Globus pallidus (tissue), 1 donor: ENCODE results near the gene WNT16.
"Not testable (repeated sequence)": the region's sequence is repeated elsewhere in the genome, so short reads cannot be mapped to it uniquely, and the experiment has no call there.

Experiments used
- DNase-seq: peaks from one replicate; pipeline ENCODE4 v3.0.0-alpha.2; 2015; ENCODE audit warnings: low spot score

The WNT16 gene, protein sequence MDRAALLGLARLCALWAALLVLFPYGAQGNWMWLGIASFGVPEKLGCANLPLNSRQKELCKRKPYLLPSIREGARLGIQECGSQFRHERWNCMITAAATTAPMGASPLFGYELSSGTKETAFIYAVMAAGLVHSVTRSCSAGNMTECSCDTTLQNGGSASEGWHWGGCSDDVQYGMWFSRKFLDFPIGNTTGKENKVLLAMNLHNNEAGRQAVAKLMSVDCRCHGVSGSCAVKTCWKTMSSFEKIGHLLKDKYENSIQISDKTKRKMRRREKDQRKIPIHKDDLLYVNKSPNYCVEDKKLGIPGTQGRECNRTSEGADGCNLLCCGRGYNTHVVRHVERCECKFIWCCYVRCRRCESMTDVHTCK

DNA sequence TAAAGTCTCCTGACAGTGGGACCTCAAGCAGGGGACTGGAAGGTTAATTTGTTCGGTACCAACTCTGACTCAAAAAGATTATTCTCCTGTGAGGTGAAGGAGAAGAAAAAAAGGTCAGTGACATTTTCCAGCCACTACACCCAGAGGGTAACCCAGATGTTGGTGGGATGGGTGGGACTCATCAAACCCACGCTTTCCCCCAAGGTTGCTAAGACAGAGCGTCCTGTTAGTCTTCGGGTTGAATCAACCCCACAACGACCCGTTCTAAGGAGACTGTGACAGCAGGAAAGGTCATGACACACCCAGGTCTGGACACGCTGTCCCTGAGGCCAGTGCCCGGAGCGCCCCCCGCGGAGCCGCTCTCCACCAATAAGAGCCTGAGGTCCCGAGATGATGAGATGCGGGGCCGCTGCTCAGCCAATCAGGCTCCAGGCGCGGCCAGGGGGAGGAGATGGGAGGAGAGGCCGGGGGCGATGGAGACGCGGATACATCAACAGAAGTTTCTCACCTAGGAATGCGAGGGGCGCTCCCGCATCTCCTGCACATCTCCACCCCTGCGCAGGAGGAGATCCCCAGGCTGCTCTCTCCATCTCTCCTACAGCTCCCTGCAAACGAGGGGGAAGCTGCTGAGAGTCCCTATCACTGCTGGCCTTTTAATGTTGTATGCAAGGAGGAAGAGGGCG, at the start of gene WNT16:
TSS of gene WNT16 (plus strand) at position 493 of the 683 bp plus-strand sequence. CDS start 293 bp downstream, outside the sequence.
- DNase-seq: no peak

DNA sequence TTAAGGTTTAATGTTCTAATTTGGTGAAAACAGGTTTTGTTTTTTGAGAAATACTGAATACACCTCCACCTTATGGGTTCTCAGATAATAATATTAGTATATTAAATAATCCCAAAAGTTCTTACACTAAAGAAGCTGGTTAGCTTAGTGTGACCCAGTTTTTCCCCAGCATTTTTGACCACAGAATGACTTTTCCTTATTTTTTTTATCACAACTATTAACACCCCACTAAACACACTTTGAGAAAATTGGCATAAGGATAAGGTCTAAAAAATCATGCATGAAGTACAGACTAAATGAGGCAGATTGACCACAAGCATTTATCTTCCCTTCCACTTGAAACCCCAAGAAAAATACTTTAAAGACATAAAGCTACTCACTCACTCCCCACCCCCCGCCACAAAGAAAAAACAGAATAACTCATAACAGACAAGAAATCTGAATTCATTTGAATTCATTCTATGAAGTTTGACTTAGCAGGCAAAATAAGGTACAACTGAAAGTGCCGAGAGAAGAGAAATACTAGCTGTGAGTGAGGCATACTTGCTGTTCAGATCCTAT, 49.7 kb upstream of the WNT16 start:
- DNase-seq: no peak

DNA sequence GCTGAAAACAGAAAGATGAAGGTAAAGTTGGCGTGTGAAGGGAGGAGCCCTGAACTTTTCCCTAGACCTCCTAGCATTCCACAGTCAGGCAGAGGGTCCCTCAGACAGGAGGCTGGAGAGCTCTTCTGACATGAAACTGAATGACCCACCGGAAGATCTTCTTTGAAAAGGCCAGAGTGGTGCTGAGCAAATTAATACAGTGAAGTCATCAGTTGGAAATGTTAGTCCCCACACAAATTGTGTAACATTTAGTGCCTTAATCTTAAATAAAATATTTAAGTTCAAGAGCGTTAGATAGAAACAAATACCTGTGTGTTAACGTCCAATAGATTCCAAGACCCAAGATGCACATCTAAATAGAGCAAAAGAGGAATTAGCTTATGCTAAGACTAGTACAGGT, 49.0 kb upstream of the WNT16 start:
- no peak for DNase-seq

DNA sequence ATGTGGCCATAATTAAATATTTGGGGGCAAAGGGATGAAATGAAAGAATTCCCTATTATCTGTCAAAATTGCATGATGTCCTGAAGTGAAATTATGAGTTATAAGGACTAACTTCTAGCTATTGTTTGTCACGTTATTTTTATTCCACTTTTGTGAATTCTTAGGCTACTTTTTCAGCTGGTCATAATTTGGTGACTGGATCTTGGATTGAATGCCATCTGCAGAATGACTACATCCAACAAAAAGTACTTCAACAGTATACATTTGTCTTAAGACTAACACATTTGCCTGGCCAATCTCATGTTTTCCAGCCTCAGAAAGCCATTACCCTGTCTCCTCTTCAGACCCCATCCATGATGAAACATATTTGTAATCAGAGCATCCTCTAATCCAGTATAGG, 48.1 kb upstream of the WNT16 start:
- no peak for DNase-seq

DNA sequence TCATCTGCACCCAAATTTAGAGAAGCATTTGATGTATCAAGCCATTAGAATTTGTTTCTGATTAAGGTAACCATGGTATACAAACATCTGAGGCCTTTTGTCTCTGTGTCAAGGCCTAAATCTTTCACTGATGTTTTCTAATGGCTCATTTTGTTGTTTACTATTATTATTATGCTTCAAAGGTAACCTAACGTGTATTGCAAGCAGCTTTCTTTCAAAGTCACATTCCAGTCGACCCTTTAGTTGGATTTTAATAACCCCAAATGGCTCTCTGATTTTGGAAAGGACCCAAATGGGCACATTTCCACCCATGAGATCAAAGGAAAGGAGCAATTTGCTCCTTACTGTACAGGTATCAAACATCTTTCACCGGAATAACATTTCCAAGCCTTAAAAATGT, 46.7 kb upstream of the WNT16 start:
- DNase-seq: no peak

DNA sequence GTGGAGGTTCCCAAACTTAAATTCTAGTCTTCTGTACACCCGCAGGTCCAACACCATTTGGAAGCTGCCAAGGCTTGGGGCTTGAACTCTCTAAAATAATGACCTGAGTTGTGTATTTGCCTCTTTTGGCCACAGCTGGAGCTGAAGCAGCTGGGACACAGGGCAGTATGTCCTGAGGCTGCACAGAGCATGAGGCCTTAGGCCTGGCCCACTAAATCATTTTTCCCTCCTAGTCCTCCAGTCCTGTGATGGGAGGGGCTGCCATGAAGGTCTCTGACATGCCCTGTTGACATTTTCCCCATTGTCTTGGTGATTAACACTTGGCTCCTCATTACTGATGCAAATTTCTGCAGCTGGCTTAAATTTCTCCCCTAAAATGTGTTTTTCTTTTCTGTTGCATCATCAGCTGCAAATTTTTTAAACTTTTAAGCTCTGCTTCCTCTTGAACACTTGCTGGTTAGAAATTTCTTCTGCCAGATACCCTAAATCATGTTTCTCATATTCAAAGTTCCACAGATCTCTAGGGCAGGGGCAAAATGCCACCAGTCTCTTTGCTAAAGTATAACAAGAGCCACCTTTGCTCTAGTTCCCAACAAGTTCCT, 43.6 kb upstream of the WNT16 start:
- no peak for DNase-seq

DNA sequence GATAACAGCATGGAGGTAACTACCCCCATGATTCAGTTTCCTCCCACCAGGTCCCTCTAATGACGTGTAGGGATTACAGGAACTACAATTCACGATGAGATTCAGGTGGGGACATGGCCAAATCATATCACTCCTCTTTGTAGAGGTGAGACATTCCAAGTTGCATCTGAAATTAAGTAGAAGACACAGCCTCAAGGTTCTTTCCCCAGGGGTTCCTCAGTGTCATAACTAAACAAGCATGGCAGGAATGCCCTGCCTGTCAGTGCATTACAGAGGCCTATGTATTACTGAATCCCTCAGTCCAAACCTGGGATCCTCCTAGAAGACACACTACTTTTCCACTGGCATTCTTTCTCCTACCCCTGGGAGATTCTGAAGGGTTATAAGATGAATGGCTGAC, 42.6 kb upstream of the WNT16 start:
- no peak for DNase-seq

DNA sequence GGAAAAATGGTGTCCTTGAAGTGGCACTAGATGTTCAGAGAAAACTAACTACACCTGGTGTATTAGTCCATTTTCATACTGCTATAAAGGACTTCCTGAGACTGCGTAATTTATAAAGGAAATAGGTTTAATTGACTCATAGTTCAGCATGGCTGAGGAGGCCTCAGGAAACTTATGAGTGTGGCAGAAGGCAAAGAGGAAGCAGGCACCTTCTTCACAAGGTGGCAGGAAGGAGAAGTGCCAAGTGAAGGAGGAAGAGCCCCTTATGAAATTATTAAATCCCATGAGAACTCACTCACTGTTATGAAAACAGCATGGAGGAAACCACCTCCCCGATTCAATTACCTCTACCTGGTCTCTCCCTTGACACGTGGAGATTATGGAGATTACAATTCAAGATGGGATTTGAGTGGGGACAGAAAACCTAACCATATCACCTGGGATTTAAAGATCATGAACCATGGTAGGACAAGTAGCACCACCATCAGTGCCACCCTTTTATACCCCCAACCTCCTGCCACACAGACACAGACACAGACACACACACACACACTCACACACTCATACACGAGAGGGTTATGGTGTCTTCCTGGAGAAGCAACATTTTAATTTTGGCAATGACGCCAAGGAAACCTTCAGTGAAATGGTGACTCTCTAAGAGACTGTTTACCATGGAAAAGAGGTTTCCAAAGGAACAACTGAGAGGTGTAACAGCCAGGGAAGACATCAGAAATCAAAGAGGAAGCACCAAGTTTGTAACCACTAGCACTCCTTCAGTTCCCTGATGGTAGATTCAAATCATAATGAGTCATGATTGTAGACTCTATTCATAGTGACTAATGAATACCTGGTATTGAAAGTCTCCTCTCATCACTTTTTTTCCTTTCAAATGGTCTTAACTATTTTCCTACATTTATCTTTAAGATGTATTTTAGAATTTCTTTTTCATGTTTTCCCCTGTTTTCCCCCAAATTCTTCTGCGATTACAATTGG, 41.8 kb upstream of the WNT16 start:
- DNase-seq: no peak

DNA sequence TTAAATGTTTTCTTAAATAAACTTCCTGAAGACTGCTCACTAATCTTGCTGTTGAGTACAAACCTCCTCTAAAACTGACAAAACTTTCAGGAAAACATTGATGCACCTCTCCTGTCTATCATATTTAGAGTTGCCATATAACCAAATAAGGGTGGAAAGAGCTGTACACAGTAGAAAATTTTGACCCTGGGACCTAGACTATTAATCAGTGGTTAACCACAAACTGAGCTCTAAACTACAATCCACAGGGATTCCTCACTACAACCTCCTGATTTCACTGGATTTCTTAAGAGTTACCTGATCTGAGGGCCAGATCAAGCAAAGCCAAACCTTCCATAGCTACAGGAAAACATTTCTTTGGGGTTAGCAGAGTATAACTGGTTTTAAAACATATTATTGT, 39.9 kb upstream of the WNT16 start:
- no peak for DNase-seq

DNA sequence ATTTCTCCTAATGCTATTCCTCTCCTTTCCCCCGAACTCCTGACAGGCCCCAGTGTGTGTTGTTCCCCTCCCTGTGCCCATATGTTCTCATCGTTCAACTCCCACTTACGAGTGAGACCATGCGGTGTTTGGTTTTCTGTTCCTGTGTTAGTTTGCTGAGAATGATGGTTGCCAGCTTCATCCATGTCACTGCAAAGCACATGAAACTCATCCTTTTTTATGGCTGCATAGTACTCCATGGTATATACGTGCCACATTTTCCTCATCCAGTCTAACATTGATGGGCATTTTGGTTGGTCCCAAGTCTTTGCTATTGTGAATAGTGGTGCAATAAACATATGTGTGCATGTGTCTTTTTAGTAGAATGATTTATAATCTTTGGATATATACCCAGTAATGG, 38.9 kb upstream of the WNT16 start:
- not testable (repeated sequence) for DNase-seq

DNA sequence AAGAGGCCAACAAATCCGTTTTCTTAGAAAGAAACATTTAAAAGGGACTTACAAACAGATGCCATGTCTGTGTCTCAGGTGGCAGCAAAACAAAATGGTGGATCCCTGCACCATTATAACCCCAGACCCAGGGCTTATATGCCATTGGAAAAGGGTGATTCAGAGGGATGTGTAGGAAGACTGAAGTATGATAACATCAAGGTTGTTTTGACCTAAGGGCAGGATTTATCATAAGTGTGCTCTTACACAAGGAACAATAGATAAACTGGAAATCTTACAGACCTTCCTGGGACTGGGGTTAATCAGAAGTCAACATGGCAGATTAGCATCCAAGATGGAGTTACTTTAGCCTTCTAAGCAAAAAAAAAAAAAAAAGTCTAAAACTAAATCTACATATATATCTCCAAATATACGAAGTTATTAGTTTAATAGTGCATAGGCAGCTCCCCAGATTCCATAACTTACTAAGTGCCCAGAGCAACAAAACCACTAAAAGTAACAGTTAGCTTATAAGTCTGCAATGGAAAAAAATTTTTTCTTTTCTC, 34.3 kb upstream of the WNT16 start:
- no peak for DNase-seq

DNA sequence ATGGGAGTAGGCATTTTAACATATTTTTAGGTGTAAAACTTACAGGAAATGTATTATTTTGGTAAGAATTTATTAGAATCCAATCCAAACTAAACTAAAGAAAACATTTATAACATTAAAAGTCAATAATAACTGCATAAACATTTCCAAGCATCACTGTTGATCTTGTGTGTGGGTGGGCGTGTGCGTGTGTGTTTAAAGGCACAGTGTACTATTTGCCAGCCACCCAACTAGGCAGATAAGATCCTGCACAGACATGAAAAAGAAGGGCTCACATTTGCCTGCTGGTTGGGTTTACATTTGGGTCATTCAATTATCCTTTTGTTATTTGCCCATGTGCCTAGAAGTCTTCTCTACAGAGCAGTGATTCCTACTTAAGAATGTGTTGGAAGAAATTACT, 31.0 kb upstream of the WNT16 start:
- DNase-seq: no peak

DNA sequence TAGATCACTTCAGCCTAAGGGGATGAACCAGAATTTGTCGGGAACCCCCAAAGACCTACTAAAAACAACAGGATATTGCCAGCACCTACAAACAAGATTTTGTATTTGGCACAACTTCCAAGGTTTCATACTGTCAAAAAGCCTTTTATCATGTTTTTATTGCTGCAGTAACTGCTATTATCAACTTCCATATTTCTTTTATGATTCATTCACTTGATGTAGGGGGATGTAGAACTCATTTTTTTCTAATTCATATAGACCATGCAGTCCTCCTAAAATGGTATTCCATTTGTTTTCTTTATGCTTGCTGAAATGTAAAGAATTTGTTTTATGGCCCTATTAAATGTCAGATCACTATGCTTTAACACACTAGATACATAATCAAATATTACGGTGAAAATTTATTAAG, 30.0 kb upstream of the WNT16 start:
- no peak for DNase-seq

DNA sequence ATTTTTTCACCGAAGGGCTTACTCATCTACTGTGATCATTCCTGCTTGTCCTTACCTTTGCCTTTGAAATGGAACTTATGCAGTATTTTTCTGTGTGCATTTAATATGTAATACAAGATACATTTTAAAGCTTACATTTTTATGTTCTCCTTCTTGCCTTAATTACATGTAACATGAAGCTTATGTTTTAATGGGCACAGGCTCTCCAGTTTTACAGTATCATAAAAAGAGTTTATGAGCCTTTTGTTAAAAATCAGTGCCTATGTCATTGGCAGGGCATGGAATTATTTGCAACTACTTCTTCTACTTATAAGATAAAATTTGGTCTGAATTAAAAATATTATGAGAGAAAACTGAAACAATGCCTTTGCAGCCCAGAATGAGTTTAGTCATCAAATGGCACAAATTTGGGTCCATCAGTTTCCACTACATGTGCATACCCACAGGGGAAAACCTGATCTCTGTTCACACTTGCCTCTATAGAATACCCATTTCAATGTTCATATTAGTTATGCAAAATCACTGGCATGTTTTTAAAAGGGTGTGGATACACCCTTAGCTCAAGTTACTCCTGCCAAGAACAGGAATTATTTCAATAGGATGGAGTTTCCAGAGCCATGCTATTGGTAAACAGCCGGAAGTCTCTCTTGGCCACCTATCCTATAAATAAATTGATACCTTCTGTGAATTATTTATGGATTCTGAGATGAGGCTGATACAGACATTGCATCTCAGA, 27.9 kb upstream of the WNT16 start:
- DNase-seq: no peak

DNA sequence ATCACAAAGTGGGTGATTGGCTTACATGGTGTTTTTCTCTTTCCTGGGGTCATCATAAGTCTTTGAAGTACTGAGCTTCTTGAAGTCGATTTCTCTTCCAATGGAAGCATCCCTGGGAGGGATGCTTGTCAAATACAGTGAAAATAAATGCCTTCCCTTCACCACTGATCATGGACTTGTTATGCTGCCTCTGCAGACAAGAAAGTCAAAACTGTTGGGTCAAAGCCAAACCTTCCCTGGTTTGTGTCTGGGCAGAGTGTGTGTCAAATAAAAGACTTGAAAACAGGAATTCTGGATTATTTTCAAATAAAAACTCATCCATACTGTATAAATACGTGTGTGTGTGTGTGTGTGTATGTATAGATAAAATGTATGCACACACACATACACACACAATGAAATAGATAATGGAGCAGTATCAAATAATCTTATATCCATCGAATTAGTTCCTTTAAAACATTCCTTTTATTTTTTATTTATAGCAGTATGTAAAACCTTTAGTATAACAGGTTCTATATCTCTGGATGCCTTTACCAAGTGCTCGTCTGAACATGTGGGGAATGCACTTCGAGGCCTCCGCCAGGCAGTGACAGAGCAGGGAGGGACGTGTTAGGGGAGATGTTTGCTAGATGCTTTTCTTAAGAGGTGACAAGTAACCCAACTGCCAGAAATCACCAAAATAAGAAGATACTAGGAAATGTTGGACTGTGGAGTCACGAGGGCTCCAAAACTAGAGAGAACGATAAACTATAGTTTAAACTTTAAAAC, 27.2 kb upstream of the WNT16 start:
- DNase-seq: no peak

DNA sequence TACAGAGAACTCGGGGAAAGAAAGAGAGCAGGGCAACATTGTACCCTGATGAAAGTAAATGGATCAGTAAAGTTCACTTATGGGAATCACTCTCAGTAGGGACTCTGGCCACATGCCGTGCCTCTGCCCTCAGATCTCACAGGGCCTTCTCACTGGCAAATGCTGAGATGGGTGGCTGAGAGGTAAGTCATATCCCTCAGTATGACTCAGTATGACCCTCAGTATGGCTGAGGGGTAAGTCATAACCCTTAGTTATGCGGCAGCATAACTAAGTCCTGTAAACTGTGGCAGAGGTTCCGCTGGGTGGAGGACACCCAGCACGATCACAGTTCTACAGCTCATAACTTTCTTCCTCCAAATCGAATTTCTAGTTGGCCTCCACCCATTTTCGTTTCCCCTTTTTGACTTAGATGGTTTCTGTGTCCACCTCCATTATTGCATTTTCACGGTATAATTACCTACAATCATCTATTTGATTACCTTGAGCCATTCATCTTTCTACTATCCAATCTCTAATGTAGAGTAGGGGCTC, 26.5 kb upstream of the WNT16 start:
- DNase-seq: no peak

DNA sequence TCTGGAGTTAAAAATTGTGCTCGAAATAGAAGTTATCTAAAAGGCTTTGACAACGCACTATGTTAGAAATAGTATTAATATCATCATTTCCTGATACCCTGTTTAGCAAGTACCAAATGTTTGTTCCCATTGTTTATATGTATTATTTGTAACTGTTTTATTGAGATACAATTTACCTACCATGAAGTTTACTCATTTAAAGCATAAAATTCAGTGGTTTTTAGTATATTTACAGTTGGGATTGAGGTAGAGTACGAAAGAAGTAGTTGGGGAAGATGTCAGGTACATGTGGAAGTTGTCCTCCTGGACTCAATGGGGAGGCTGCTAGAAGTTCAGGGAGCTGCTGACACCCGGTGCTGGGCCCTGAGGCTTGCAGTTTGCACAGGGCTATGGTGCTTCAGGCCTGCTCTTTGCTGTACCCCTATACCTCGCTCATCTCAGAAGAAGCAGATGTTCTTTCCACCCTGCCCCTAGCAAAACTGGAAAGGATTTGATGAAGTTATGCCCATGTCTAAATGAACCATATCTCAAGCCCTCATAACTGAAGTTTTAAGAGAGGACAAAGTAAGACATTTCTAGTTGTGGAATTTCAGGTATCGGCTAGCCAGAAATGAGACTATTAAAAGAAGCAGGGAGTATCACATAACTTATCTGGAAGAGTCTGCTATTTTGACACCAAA, 25.2 kb upstream of the WNT16 start:
- no peak for DNase-seq

DNA sequence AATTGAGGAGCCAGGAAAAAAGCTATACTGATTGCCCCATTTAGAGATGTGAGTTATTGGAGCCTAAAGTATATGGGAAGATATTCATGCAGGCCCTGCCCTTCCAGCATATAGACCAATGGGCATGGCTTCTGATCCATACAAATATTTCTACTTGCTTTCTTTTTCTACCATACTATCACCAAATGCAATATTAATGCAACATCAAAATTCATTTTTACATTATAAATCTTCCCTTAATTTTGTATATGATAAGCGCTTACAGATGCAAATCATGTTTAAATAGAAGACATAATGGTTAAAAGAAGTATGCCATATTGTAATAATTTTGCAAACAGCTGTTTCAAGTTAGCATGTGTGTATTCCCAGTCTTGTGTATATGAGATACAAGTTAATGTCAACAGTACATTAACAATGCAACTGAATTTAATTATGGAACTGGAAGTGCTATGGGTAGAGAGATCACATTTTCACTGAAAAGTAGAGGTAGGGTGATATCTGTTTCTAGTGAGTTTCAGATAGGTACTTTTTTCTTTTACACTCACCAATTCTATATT, 24.6 kb upstream of the WNT16 start:
- DNase-seq: no peak

DNA sequence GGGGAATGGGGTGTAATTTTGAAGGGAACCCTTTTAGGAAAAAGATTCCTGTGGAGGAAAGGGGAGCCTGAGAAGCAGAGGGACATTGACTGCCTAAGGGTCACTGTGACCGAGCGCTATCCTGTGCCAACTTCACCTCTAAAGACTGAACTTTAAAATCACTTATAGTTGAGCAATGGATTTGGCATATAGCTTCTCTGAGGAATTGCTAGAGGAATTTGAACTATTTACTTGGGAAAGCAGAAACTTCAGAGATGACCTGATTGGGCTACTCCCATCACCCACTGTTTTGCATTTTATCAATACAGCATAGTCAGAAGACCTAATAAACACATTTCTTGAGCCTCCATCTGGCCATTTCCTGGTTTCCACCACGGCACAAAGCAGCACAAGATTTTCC, 23.7 kb upstream of the WNT16 start:
- no peak for DNase-seq
